HG03558 (cell line): Measurements from ENCODE around the gene CLCNKB.
"Not testable (repeated sequence)": the region's sequence is repeated elsewhere in the genome, so short reads cannot be mapped to it uniquely, and the experiment has no call there.

Experiments used
- ATAC-seq: cut with Tn5 transposase; IDR thresholded peaks from one replicate; pipeline ENCODE4 v1.9.1; 2021; ENCODE audit warnings: moderate number of reproducible peaks; ENCODE audit not compliant: unreplicated experiment; ENCODE audit errors: extremely low read depth

CLCNKB gene

DNA sequence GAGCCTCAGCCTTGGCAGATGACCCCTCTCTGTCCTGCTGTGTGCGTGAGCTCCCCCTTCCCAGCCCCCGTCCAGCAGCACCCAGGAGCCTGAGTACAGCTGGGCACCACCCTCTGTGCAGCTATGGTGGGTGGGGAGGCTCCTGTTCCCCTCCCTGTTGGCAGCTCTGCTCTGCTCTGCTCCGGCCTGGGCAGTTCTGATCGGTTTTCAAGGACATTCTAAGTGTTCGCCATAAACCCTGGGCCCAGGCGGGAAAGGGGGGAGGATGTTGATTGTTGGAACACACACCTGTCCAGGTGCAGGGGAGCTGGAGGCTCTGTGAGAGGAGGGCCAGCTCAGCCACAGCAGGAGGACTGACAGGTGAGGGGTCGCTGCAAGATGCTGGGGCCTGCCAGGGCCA is at the start of gene CLCNKB:
TSS of gene CLCNKB (plus strand) at position 262 of the 400 bp plus-strand sequence. CDS start 711 bp downstream, outside the sequence.
- no peak for ATAC-seq

GRCh38 chr1:15994081-15994480 is 49.5 kb upstream of the CLCNKB start:
- no peak for ATAC-seq

DNA sequence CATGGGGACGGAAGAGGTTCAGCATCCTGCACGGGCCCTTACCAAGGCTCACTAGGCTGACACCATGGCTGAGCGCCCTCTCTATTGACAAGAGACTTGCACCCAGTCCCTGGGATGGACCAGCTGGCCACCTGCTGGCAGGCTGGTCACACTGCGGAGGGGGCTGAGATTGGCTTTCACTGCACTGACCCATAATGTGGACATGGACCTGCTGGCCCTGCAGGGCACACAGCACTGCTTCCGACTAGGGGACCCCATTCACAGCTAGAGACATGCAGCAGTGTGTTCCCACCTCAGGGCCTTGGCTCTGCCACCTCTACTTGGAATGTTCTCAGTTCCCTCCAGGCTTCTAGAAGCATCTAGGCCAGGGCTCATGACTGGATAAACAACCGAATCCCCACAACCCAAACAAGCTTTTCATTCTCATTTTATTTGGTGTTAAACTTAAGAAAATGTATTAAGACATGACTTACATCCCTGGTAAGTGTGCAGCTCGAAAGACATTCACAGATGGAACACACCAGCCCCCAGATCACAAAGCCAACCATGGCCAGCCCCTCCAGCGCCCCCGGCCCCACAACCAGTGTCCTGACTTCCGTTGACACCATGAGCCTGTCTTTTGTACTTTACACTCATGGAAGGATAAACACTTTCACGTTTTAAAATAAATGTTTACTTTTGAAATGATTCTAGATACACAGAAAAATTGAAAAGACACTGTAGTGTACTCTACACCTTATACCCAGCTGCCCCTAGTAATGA is 48.8 kb upstream of the CLCNKB start:
- no peak for ATAC-seq

- no peak for ATAC-seq
Measured at GRCh38 chr1:15997076-15997585, 46.5 kb upstream of the CLCNKB start.

DNA sequence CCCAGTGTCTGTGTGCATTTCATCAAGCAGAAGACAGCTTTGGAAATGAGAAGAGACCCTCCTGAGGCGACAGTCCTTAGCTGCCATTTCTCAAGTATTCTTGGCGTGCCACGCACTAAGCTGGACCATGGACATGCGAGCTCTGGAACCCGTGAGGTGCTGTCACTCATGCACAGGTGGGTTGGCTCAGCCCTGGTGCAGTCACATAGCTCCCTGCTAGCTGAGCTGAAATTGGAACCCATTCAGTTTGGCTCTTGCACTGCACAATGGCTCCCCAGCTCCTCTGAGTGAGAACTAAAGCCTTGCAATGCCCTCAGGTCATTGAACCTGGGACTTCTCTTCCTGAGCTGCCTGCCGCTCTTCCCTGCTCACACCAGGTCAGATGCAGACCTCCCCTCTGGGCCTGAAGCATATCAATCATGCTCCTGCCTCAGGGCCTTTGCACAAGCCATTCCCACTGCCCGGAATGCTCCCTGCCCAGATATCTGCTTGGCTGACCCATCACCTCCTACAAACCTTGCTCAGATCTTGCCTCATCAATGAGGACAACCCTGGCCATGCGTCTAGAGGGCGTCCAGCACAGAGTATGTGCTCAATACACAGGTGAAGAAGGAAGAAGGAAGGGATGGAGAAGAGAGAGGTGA is 45.8 kb upstream of the CLCNKB start:
- ATAC-seq = no peak

GRCh38 chr1:15998929-15999328 is 44.7 kb upstream of the CLCNKB start:
- no peak for ATAC-seq

GRCh38 chr1:16001274-16001673 is 42.3 kb upstream of the CLCNKB start:
- not testable (repeated sequence) for ATAC-seq

DNA sequence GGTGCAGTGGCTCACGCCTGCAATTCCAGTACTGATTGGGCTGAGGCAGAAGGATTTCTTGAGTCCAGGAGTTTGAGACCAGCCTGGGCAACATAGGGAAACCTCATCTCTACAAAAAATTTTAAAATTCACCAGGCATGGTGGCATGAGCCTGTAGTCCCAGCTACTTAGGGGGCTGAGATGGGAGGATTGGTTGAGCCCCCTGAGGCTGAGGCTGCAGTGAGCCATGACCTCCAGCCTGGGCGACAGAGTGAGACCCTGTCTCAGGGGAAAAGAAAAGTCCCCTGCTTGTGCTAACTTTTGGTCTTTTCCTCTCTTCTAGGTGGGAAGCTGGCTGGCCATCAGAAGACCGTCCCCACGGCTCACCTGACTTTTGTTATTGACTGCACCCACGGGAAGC is 38.0 kb upstream of the CLCNKB start:
- ATAC-seq = no peak

GRCh38 chr1:16006010-16006409 is 37.6 kb upstream of the CLCNKB start:
- no peak for ATAC-seq

DNA sequence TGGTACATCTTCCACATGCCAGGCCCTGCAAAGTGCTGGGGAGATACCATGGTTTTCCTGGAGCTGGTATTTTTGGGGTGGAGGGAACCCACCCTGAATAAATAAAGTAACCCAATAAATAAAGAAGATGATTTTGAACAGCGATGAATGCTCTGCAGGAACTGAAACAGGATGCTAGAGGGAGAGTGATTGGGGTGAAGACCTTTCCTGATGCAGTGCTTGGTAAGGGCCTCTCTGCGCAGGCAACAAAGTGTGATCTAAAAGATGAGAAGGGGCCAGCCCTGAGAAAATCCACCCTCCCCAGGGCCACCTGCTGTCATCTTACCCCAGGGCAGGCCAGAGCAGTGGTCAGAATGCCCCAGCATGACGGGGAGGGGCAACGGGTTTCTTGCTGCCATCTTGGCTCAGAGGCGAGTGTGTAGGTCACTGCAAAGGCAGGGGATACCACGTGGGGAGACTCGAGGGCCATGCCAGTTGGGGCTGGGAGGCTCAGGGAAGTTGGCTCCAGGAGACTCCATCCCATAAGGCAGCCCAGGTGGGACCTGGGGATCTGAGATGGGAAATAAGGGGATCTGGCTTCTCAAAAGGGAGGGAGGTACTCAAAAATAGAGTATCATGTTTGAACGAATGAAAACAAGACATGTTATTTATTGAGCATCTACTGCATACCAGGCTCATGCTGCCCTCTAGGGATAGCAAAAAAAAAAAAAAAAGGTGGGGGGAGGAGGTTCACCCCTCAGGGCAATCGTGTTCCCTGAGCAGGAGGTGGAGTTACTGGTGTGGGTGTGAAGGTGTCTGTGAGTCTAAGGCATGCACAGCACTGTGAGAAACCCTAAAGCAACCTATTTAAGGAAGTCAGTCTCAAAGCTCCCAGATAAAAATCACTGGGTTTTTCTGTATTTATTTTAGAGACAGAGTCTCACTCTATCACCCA is 36.8 kb upstream of the CLCNKB start:
- ATAC-seq = no peak

- ATAC-seq = no peak
Measured at GRCh38 chr1:16007671-16008341, 35.8 kb upstream of the CLCNKB start.

- no peak for ATAC-seq
Measured at GRCh38 chr1:16009030-16009460, 34.5 kb upstream of the CLCNKB start.

GRCh38 chr1:16009678-16010077 is 33.9 kb upstream of the CLCNKB start:
- ATAC-seq = no peak

DNA sequence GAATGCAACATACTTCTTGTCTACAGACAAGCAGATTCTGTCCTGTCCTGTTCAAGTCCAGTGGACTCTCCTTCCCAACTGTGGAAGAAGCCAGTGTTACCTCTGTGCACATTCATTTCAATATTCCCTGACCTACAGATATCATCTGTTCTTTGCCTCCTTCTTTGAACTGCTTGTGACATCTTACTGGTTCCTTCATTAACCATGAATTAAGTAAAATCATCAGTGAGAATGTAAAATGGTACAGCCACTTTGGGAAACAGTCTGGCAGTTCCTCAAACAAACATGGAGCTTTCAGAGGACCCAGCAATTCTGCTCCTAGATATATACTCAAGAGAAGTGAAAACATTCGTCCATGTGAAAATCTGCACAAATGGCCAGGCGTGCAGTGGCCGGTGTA is 32.7 kb upstream of the CLCNKB start:
- ATAC-seq = no peak

DNA sequence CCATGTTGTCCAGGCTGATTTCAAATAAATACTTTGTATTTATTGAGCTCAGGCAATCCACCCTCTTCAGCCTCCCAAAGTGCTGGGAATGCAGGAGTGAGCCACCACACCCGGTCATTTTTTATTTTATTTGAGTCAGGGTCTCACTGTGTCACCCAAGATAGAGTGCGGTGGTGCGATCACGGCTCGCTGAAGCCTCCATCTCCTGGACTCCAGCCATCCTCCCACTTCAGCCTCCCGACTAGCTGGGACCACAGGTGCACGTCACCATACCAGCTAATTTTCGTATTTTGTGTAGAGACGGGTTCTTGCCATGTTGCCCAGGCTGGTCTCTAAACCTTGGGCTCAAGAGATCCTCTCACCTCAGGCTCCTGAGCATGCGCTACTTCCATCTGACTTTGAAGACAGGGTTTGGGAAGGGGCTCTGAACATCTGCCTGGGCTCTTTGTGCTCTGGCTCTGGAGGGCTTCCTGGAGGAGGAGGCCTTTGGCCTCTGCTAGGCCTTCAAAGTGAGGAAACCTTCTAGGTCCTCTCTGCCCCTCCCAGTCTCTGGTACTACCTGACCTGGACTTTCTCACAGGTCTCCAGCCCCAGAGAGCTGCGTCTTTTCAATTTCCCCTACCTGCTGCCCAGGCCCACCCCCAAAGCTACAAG is 31.5 kb upstream of the CLCNKB start:
- no peak for ATAC-seq

GRCh38 chr1:16012590-16013219 is 30.9 kb upstream of the CLCNKB start:
- no peak for ATAC-seq

- ATAC-seq = no peak
Measured at GRCh38 chr1:16013220-16013907, 30.2 kb upstream of the CLCNKB start.

DNA sequence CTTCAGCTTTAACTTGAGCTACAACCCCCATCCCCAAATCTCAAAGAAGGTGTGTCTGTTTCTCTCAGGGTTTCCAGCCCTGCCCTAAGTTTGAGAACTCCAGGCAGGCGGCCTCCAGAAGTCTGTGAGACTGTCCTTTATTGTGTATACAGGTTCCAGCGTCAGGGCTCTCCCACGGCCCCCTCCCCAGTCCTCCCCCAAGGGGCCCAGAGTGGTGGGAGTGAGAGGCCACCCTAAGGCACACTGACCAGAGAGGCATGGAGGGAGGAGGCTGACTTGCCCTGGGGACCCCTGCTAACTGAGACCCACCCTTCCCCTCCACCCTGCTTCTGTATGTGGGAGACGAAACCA is 29.7 kb upstream of the CLCNKB start:
- no peak for ATAC-seq
